MCF 10A (cell line): ENCODE data around the gene ACP5. TPM values are rescaled to one million over a fixed set of nuclear protein-coding genes. Genes with fewer than 3 reads are reported as not detected.
A peak's percentile ranks its signal among the peaks of the same experiment; 100 is the strongest.
"Not testable (repeated sequence)": the region's sequence is repeated elsewhere in the genome, so short reads cannot be mapped to it uniquely, and the experiment has no call there.

Experiments
- Bru-seq: library from RNA; stranded (reverse); fragments of 400-500 nt; gene quantifications from one replicate; lab custom pipeline; 2021; lab: Mats Ljungman, UMichigan
- BruChase-seq, 2 experiments: library from RNA; stranded (reverse); fragments of 400-500 nt; gene quantifications; one replicate each; lab custom pipeline; 2021; lab: Mats Ljungman, UMichigan
- BruUV-seq: library from RNA; stranded (reverse); fragments of 400-500 nt; replicated peaks from 2 replicates; lab custom pipeline; 2021; lab: Mats Ljungman, UMichigan
- CTCF ChIA-PET: fragments of 300-600 bp; sonication (Branson Sonifier 250); formaldehyde crosslinking; extraction: SDS; loops from one replicate; lab custom pipeline; 2021; ENCODE audit warnings: antibody characterized with exemption, inconsistent platforms; lab: Yijun Ruan, JAX
- POLR2A ChIA-PET: fragments of 300-600, 350-650 bp; sonication (Branson Sonifier 250); formaldehyde crosslinking; extraction: SDS; loops from one replicate; lab custom pipeline; 2020; ENCODE audit warnings: antibody characterized with exemption, inconsistent platforms; lab: Yijun Ruan, JAX
- DNase-seq: peaks from one replicate; pipeline ENCODE4 v3.0.0-alpha.2; 2018; ENCODE audit not compliant: unreplicated experiment
- H3K27ac Mint-ChIP-seq: one replicate; pipeline ENCODE4 v1.8.0; 2022; ENCODE audit warnings: mild to moderate bottlenecking, low read depth, mixed read lengths; ENCODE audit not compliant: unreplicated experiment
- H3K27me3 Mint-ChIP-seq: one replicate; pipeline ENCODE4 v1.8.0; 2022; ENCODE audit warnings: mixed read lengths; ENCODE audit not compliant: insufficient read depth, unreplicated experiment
- H3K36me3 Mint-ChIP-seq: one replicate; pipeline ENCODE4 v1.8.0; 2022; ENCODE audit warnings: mild to moderate bottlenecking, moderate library complexity, mixed read lengths; ENCODE audit not compliant: insufficient read depth, unreplicated experiment
- H3K4me1 Mint-ChIP-seq: one replicate; pipeline ENCODE4 v1.8.0; 2022; ENCODE audit warnings: mixed read lengths; ENCODE audit not compliant: insufficient read depth, unreplicated experiment
- H3K4me3 Mint-ChIP-seq: one replicate; pipeline ENCODE4 v1.8.0; 2022; ENCODE audit warnings: mild to moderate bottlenecking, moderate library complexity, mixed read lengths; ENCODE audit not compliant: unreplicated experiment
- H3K9me3 Mint-ChIP-seq: one replicate; pipeline ENCODE4 v1.8.0; 2022; ENCODE audit warnings: mixed read lengths; ENCODE audit not compliant: unreplicated experiment
- CTCF ChIP-seq: fragments of 200-600 bp; IDR thresholded peaks from one replicate; pipeline ENCODE4 v1.8.0; 2022; ENCODE audit warnings: antibody characterized with exemption, mild to moderate bottlenecking; ENCODE audit not compliant: unreplicated experiment
- intact Hi-C: fragments of 100-400 bp; cut with micrococcal nuclease; formaldehyde crosslinking; loops from 2 replicates; pipeline ENCODE4 v1.14.1; 2022
- long read RNA-seq: library from polyadenylated mRNA; stranded (forward); transcript quantifications from one replicate; pipeline ENCODE4 v2.0.0, GENCODE V29; 2022
- total RNA-seq: library from RNA; stranded (reverse); gene quantifications from 2 replicates; pipeline ENCODE4 v1.2.3, GENCODE V29; 2022

ACP5 gene
- not detected in 2 replicates for total RNA-seq
- not detected for Bru-seq, nascent RNA
- not detected for BruChase-seq, experiment 1, labeled RNA remaining after a 6-hour chase
- BruChase-seq, experiment 2, labeled RNA remaining after a 2-hour chase = not detected
- long read RNA-seq = 0 reads

DNA sequence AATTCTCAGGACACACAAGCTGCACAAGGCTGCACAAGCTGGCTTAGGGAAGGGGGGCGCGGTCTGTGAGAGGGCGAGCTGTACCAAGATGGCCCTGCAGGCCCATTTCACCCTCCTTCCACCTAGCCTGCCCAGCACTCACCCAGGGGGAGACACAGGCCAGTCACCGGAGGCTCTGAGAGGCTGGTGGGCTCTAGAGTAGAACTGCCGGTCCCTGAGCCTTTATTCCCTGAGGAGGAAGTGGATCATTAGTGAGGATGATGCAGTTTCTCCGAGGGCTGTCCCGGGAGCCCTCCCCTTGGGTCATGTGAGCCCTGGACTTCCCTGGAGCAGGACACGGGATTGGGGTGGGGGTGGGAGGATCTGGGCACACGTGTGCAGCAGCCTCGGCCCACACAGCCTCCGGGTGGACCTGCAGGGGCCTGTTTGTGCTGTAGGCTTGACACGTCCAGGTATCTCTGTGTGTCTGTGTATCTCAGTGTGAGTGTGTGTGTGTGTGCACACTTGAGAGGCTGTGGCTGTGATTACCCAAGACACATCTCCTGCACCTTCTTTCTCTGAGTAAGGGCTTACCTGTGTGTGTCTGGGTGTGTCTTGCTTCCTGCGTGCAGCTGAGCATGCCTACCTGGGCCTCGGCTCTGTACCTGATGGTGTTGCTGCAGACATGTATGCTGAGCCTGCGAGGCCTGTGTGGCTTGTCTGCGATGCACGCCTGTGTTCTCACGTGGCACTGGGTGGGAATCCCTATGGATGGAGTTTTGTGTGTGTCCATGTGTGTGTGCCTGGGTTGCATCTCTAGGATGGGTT lies at the start of gene ACP5:
TSS of gene ACP5 (minus strand) at position 195 of the 807 bp plus-strand sequence. CDS start 328 bp downstream, outside the sequence.
- H3K36me3 Mint-ChIP-seq = no peaks in the 10 kb centered on the region
- TF ChIP-seq CTCF = no peak
- H3K27me3 Mint-ChIP-seq = no peaks in the 10 kb centered on the region
- CTCF ChIA-PET = interaction anchor here (0.9 to 1.2 kb wide), 3 partner anchors 11 to 19 kb away, joined by 3 read pairs; no protein-coding TSS in a partner anchor
- H3K4me3 Mint-ChIP-seq = no peak within 1 kb of the TSS
- intact Hi-C loops = no loop called here
- peaks cover 6% of the 10 kb centered on the region for H3K4me1 Mint-ChIP-seq
- no TSS peak for BruUV-seq
- POLR2A ChIA-PET = interaction anchor here (1.3 kb wide), 1 partner anchor 19 kb away, joined by 6 read pairs; the partner anchor contains the start of gene ELOF1
- no peaks in the 10 kb centered on the region for H3K9me3 Mint-ChIP-seq
- DNase-seq = no peak
- H3K27ac Mint-ChIP-seq = no peak within 1 kb of the TSS

GRCh38 chr19:11626252-11626651 lies 48.8 kb upstream of the ACP5 start:
- H3K4me3 Mint-ChIP-seq = no peak overlapping the region

GRCh38 chr19:11624069-11624463 lies 46.6 kb upstream of the ACP5 start:
- Mint-ChIP-seq H3K9me3 (no peaks in the 10 kb centered on the region), H3K36me3 (peaks cover 29% of the 10 kb centered on the region), H3K27me3 (no peaks in the 10 kb centered on the region), H3K4me3 (peak overlapping the region; percentile 65), H3K27ac (no peak overlapping the region), H3K4me1 (peaks cover 16% of the 10 kb centered on the region)
- ChIA-PET CTCF (interaction anchor here (1.6 kb wide), 1 partner anchor 26 kb away, joined by 3 read pairs; no protein-coding TSS in a partner anchor), POLR2A (interaction anchor here (0.6 to 1.6 kb wide), 6 partner anchors 11 to 1777 kb away, joined by 3 to 9 read pairs (median 4); no protein-coding TSS in a partner anchor)
- no peak for TF ChIP-seq CTCF
- BruUV-seq = no TSS peak
- intact Hi-C loops = no loop called here
- DNase-seq = peak; percentile 18

More at GRCh38 chr19:11626252-11626651, 48.8 kb upstream of the ACP5 start:
- H3K4me1 Mint-ChIP-seq = peaks cover 16% of the 10 kb centered on the region
- no peak for TF ChIP-seq CTCF
- H3K36me3 Mint-ChIP-seq = peaks cover 7% of the 10 kb centered on the region
- DNase-seq = no peak
- H3K27ac Mint-ChIP-seq = no peak overlapping the region
- intact Hi-C loops = no loop called here
- no peaks in the 10 kb centered on the region for H3K9me3 Mint-ChIP-seq
- CTCF ChIA-PET = no interaction called here
- POLR2A ChIA-PET = interaction anchor here (0.9 kb wide), 1 partner anchor 14 kb away, joined by 3 read pairs; no protein-coding TSS in a partner anchor
- no TSS peak for BruUV-seq
- no peaks in the 10 kb centered on the region for H3K27me3 Mint-ChIP-seq

GRCh38 chr19:11622401-11622800 lies 45.0 kb upstream of the ACP5 start:
- H3K9me3 Mint-ChIP-seq, H3K27me3 Mint-ChIP-seq, BruUV-seq, intact Hi-C loops, H3K4me3 Mint-ChIP-seq, H3K27ac Mint-ChIP-seq, DNase-seq: not testable (repeated sequence)
- Mint-ChIP-seq H3K36me3 (peaks cover 45% of the 10 kb centered on the region), H3K4me1 (peaks cover 16% of the 10 kb centered on the region)
- CTCF ChIA-PET = interaction anchor here (0.6 to 0.7 kb wide), 2 partner anchors 104 to 460 kb away, joined by 3 to 4 read pairs; no protein-coding TSS in a partner anchor
- POLR2A ChIA-PET = interaction anchor here (0.6 to 1.2 kb wide), 2 partner anchors 25 to 100 kb away, joined by 3 to 4 read pairs; no protein-coding TSS in a partner anchor
